Muscle of leg (tissue), 11 donors: ENCODE measurements around the gene REPS2. TPM values are rescaled to one million over a fixed set of nuclear protein-coding genes. Genes with fewer than 3 reads are reported as not detected.
A peak's percentile ranks its signal among the peaks of the same experiment; 100 is the strongest.

ENCODE experiments used
- DNase-seq: peaks from one replicate; pipeline ENCODE4 v3.0.0; 2013
- H3K27ac ChIP-seq: one replicate; pipeline ENCODE4 v1.5.1; 2013; ENCODE audit warnings: mild to moderate bottlenecking, low read length, control low read depth
- H3K27me3 ChIP-seq: one replicate; pipeline ENCODE4 v1.6.1; 2013; ENCODE audit warnings: low read length; ENCODE audit not compliant: control insufficient read depth, insufficient read depth
- H3K36me3 ChIP-seq: one replicate; pipeline ENCODE4 v1.6.1; 2013; ENCODE audit warnings: low read length; ENCODE audit not compliant: control insufficient read depth, insufficient read depth
- H3K4me1 ChIP-seq: one replicate; pipeline ENCODE4 v1.6.1; 2013; ENCODE audit warnings: low read length; ENCODE audit not compliant: control insufficient read depth, insufficient read depth
- H3K4me3 ChIP-seq: one replicate; pipeline ENCODE4 v1.5.1; 2013; ENCODE audit warnings: low read length, control low read depth
- H3K9me3 ChIP-seq: replicated peaks from 2 replicates; pipeline ENCODE4 v1.6.1; 2013; ENCODE audit warnings: low read depth, low read length; ENCODE audit not compliant: control insufficient read depth
- WGBS: methylation state at CpG from one replicate; pipeline ENCODE4 v1.1.5; 2013; ENCODE audit warnings: missing lambda C conversion rate; ENCODE audit not compliant: insufficient coverage; 5-methylcytosine and 5-hydroxymethylcytosine counted together
- polyA plus RNA-seq, 8 donors: library from polyadenylated mRNA; unstranded; fragments of 120-200 nt; gene quantifications; one replicate each; pipeline versions ENCODE4 v1.2.1 to v1.2.3, GENCODE V29; 2013; ENCODE audit warnings: inconsistent platforms in 1 of 8, low replicate concordance in 1 of 8; ENCODE audit not compliant: insufficient read length in 8 of 8, insufficient read depth in 1 of 8
- total RNA-seq: library from RNA; stranded (reverse); fragments of 120-200 nt; gene quantifications from one replicate; pipeline ENCODE4 v1.2.4, GENCODE V29; 2013

Gene REPS2
- total and polyA plus RNA-seq, 9 donors: 6.5 to 10.7 (median 8.5) TPM

GRCh38 chrX:16978193-16978984, 31.9 kb downstream of the REPS2 start:
- peaks cover 10% of the 10 kb centered on the region for H3K27me3 ChIP-seq
- no peaks in the 10 kb centered on the region for H3K36me3 ChIP-seq
- no CpG with 5 or more reads among the region's 3 CpGs for WGBS
- no peaks in the 10 kb centered on the region for H3K4me1 ChIP-seq
- H3K4me3 ChIP-seq: no peak overlapping the region
- H3K9me3 ChIP-seq: no peaks in the 10 kb centered on the region
- DNase-seq: peak; percentile 73
- H3K27ac ChIP-seq: peak overlapping the region; percentile 8

- Histone ChIP-seq H3K9me3 (no peaks in the 10 kb centered on the region), H3K4me1 (no peaks in the 10 kb centered on the region), H3K36me3 (no peaks in the 10 kb centered on the region), H3K27ac (peak overlapping the region; percentile 8), H3K4me3 (no peak overlapping the region), H3K27me3 (peaks cover 15% of the 10 kb centered on the region)
- peak; percentile 67 for DNase-seq
- no CpG with 5 or more reads among the region's 1 CpG for WGBS
Measured at GRCh38 chrX:16979226-16979625, 32.8 kb downstream of the REPS2 start.

DNA sequence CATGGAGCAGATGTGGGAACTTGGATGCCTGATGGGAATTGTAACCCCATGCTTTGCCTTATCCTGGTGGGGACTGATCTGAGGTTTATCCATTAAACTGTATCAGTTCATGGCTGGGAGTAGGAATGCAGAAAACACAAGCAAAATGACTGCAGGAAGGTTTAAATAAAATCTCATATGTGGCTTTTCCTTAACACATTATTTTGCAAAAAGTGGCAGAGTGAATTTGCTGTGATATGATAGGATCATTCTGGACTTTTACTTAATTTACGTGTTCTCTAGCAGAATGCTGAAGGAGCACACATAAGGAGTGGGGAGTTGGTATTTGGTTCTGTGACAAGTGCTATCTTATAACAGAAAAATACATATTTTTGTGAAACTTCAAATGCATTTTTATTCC, 34.8 kb downstream of the REPS2 start:
- H3K27me3 ChIP-seq: peaks cover 14% of the 10 kb centered on the region
- no peaks in the 10 kb centered on the region for H3K36me3 ChIP-seq
- no peak for DNase-seq
- no peak overlapping the region for H3K27ac ChIP-seq
- no CpG with 5 or more reads among the region's 1 CpG for WGBS
- no peaks in the 10 kb centered on the region for H3K9me3 ChIP-seq
- H3K4me3 ChIP-seq: no peak overlapping the region
- H3K4me1 ChIP-seq: no peaks in the 10 kb centered on the region

DNA sequence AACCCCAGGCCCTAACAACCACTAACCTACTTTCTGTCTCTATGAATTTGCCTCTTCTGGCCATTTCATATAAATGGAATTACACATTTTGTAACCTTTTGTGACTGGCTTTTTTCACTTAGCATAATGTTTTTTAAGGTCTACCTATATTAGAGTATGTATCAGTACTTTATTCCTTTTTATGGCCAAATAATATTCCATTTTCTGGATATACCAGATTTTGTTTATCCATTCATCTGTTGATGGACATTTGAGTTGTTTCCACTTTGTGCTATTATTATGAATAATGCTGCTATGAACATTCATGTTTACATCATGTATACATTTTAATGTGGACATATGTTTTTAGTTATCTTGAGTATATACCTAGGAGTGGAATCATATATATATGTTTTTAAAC, 35.5 kb downstream of the REPS2 start:
- H3K4me3 ChIP-seq: no peak overlapping the region
- peaks cover 14% of the 10 kb centered on the region for H3K27me3 ChIP-seq
- H3K4me1 ChIP-seq: no peaks in the 10 kb centered on the region
- H3K9me3 ChIP-seq: no peaks in the 10 kb centered on the region
- H3K27ac ChIP-seq: no peak overlapping the region
- DNase-seq: no peak
- H3K36me3 ChIP-seq: no peaks in the 10 kb centered on the region

- Histone ChIP-seq H3K36me3 (no peaks in the 10 kb centered on the region), H3K4me3 (no peak overlapping the region), H3K27me3 (peaks cover 9% of the 10 kb centered on the region), H3K27ac (no peak overlapping the region), H3K9me3 (no peaks in the 10 kb centered on the region), H3K4me1 (no peaks in the 10 kb centered on the region)
- WGBS: no CpG with 5 or more reads among the region's 1 CpG
- no peak for DNase-seq
Measured at GRCh38 chrX:16983051-16983450, 36.6 kb downstream of the REPS2 start.

GRCh38 chrX:16985286-16985685, 38.8 kb downstream of the REPS2 start:
- Histone ChIP-seq H3K27me3 (peaks cover 11% of the 10 kb centered on the region), H3K27ac (no peak overlapping the region), H3K36me3 (no peaks in the 10 kb centered on the region), H3K9me3 (no peaks in the 10 kb centered on the region), H3K4me3 (no peak overlapping the region), H3K4me1 (no peaks in the 10 kb centered on the region)
- DNase-seq: no peak
- WGBS: no CpG with 5 or more reads among the region's 3 CpGs

DNA sequence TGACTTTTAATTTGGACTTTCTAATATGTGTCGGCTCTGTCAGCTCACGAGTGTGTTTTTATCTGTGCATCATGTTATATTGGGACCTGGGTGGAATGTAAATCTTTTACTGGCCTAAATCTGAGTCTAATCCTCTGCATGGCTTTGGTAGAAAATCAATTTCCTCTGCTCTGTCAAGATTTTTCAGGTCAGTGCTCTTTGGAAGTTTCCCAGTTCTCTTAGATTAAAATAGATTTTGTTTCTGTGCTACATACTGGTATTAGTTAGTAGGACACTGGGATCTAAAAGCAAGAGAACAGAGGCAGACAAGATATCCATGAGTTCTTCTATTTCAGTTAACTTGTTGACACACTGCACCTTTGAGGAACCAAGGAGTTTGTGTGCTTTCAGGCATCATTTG, 39.7 kb downstream of the REPS2 start:
- Histone ChIP-seq H3K4me1 (no peaks in the 10 kb centered on the region), H3K27ac (no peak overlapping the region), H3K27me3 (peaks cover 12% of the 10 kb centered on the region), H3K36me3 (no peaks in the 10 kb centered on the region), H3K9me3 (no peaks in the 10 kb centered on the region), H3K4me3 (no peak overlapping the region)
- WGBS: no CpG with 5 or more reads among the region's 2 CpGs
- no peak for DNase-seq

- no peak overlapping the region for H3K4me3 ChIP-seq
Measured at GRCh38 chrX:16989750-16990149, 43.3 kb downstream of the REPS2 start.

DNA sequence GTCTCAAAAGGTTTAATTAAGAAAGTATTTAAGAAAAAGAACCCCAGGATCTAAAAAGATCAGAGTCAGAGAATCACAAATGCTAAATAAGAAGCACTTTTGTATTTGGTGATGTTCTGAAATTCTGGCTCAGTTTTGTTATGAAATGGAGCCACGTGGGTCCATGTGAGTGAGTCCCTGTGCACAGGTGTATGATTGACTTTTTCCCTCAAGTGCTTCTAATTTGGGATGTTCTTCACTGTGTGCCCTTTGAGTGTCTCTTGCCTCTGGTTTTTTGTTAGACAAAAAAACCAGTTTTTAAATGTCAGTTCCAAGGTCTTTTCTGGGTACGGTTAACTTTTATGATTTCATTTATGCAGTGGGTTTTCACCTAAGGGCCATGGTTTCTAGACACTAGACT, 44.4 kb downstream of the REPS2 start:
- no peak for DNase-seq
- Histone ChIP-seq H3K27ac (no peak overlapping the region), H3K27me3 (peaks cover 20% of the 10 kb centered on the region), H3K9me3 (no peaks in the 10 kb centered on the region), H3K4me3 (no peak overlapping the region), H3K36me3 (no peaks in the 10 kb centered on the region), H3K4me1 (peaks cover 2% of the 10 kb centered on the region)
- 86% methylated on average over 1 of the region's 2 CpGs for WGBS

More at GRCh38 chrX:16989750-16990149, 43.3 kb downstream of the REPS2 start:
- DNase-seq: no peak
- Histone ChIP-seq H3K36me3 (no peaks in the 10 kb centered on the region), H3K9me3 (no peaks in the 10 kb centered on the region), H3K27ac (no peak overlapping the region), H3K4me1 (peaks cover 2% of the 10 kb centered on the region), H3K27me3 (peaks cover 17% of the 10 kb centered on the region)

- H3K36me3 ChIP-seq: no peaks in the 10 kb centered on the region
- H3K9me3 ChIP-seq: no peaks in the 10 kb centered on the region
- peaks cover 2% of the 10 kb centered on the region for H3K4me1 ChIP-seq
- no CpG with 5 or more reads among the region's 3 CpGs for WGBS
- DNase-seq: peak; percentile 50
- H3K27ac ChIP-seq: no peak overlapping the region
- H3K27me3 ChIP-seq: peaks cover 28% of the 10 kb centered on the region
- no peak overlapping the region for H3K4me3 ChIP-seq
Measured at GRCh38 chrX:16992445-16992844, 46.0 kb downstream of the REPS2 start.

- Histone ChIP-seq H3K27ac (no peak overlapping the region), H3K9me3 (no peaks in the 10 kb centered on the region), H3K27me3 (peaks cover 27% of the 10 kb centered on the region), H3K36me3 (no peaks in the 10 kb centered on the region), H3K4me3 (no peak overlapping the region), H3K4me1 (peaks cover 2% of the 10 kb centered on the region)
- DNase-seq: no peak
- no CpG with 5 or more reads among the region's 2 CpGs for WGBS
Measured at GRCh38 chrX:16992951-16993350, 46.5 kb downstream of the REPS2 start.
